Measurements from ENCODE around the gene GABRA4. TPM values are rescaled to one million over a fixed set of nuclear protein-coding genes. Genes with fewer than 3 reads are reported as not detected.

The GABRA4 gene
- total and polyA plus RNA-seq, 2 donors (not counting 1 experiment from before 2014, with no cell fraction given), result not detected

- ATAC-seq (ENCODE audit: low read depth), result no peak
- DNase-seq, result no peak
- H3K27ac ChIP-seq (ENCODE audit: low read length in 2 of 2), result no peak overlapping the region
- Mint-ChIP-seq H3K9me3 (ENCODE audit: insufficient read depth) (peaks cover 2% of the 10 kb centered on the region), H3K4me1 (no peaks in the 10 kb centered on the region), H3K27ac (no peak overlapping the region), H3K27me3 (no peaks in the 10 kb centered on the region), H3K4me3 (no peak overlapping the region)
- intact Hi-C loops (cut with micrococcal nuclease), result no loop called here
- 80% methylated on average over 2 of the region's 2 CpGs for WGBS (ENCODE audit: insufficient coverage)
- no peaks in the 10 kb centered on the region for H3K9me3 ChIP-seq (ENCODE audit: control extremely low read depth in 1 of 3, control insufficient read depth in 2 of 3, insufficient read depth in 1 of 3, low read length in 2 of 3)
- no peak overlapping the region for H2AFZ ChIP-seq (ENCODE audit: insufficient read depth, low read depth, low read length, poor library complexity, severe bottlenecking)
- H3K4me2 ChIP-seq (replicated peaks; ENCODE audit: low read depth, low read length, poor library complexity, severe bottlenecking), result no peak overlapping the region
- TF ChIP-seq, protein P1, sequence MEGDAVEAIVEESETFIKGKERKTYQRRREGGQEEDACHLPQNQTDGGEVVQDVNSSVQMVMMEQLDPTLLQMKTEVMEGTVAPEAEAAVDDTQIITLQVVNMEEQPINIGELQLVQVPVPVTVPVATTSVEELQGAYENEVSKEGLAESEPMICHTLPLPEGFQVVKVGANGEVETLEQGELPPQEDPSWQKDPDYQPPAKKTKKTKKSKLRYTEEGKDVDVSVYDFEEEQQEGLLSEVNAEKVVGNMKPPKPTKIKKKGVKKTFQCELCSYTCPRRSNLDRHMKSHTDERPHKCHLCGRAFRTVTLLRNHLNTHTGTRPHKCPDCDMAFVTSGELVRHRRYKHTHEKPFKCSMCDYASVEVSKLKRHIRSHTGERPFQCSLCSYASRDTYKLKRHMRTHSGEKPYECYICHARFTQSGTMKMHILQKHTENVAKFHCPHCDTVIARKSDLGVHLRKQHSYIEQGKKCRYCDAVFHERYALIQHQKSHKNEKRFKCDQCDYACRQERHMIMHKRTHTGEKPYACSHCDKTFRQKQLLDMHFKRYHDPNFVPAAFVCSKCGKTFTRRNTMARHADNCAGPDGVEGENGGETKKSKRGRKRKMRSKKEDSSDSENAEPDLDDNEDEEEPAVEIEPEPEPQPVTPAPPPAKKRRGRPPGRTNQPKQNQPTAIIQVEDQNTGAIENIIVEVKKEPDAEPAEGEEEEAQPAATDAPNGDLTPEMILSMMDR (IDR thresholded peaks at IDR 0.05), result no peak
- TF ChIP-seq EZH2 (IDR thresholded peaks at IDR 0.05; ENCODE audit: borderline replicate concordance, insufficient read depth, low read depth, low read length, poor library complexity, severe bottlenecking), result no peak
- POLR2A ChIA-PET, result no interaction called here
- H3K79me2 ChIP-seq (ENCODE audit: control insufficient read depth, insufficient read depth, low read length), result no peaks in the 10 kb centered on the region
- no peaks in the 10 kb centered on the region for H4K20me1 ChIP-seq (ENCODE audit: control insufficient read depth, insufficient read depth, low read length, poor library complexity, severe bottlenecking)
- H3K4me3 ChIP-seq (ENCODE audit: control extremely low read depth in 1 of 5, extremely low read depth in 1 of 5, insufficient read depth in 1 of 5, low read depth in 2 of 5, low read length in 4 of 5), result no peak overlapping the region
- no peaks in the 10 kb centered on the region for H3K36me3 ChIP-seq (replicated peaks in 1 of 2; ENCODE audit: control extremely low read depth in 1 of 2, control insufficient read depth in 1 of 2, extremely low read depth in 1 of 2, insufficient read depth in 2 of 2, low read length in 1 of 2)
- no peaks in the 10 kb centered on the region for H3K27me3 ChIP-seq (replicated peaks in 1 of 4; ENCODE audit: control extremely low read depth in 1 of 4, control insufficient read depth in 3 of 4, insufficient read depth in 4 of 4, low read length in 3 of 4)
- no peak overlapping the region for H3K9ac ChIP-seq (ENCODE audit: low read length)
- no peaks in the 10 kb centered on the region for H3K4me1 ChIP-seq (ENCODE audit: control insufficient read depth in 2 of 2, insufficient read depth in 2 of 2, low read length in 2 of 2)
- CTCF ChIA-PET, result no interaction called here
These were observed 104.0 kb downstream of the GABRA4 start for GRCh38 chr4:46889410-46889809.

- Histone ChIP-seq H3K79me2 (ENCODE audit: control insufficient read depth, insufficient read depth, low read length) (no peaks in the 10 kb centered on the region), H3K36me3 (replicated peaks in 1 of 2; ENCODE audit: control extremely low read depth in 1 of 2, control insufficient read depth in 1 of 2, extremely low read depth in 1 of 2, insufficient read depth in 2 of 2, low read length in 1 of 2) (no peaks in the 10 kb centered on the region), H3K27me3 (replicated peaks in 1 of 4; ENCODE audit: control extremely low read depth in 1 of 4, control insufficient read depth in 3 of 4, insufficient read depth in 4 of 4, low read length in 3 of 4) (no peaks in the 10 kb centered on the region), H3K9me3 (ENCODE audit: control extremely low read depth in 1 of 3, control insufficient read depth in 2 of 3, insufficient read depth in 1 of 3, low read length in 2 of 3) (no peaks in the 10 kb centered on the region), H3K9ac (ENCODE audit: low read length) (no peak overlapping the region), H4K20me1 (ENCODE audit: control insufficient read depth, insufficient read depth, low read length, poor library complexity, severe bottlenecking) (no peaks in the 10 kb centered on the region), H3K4me2 (replicated peaks; ENCODE audit: low read depth, low read length, poor library complexity, severe bottlenecking) (no peak overlapping the region), H3K27ac (ENCODE audit: low read length in 2 of 2) (no peak overlapping the region), H3K4me1 (ENCODE audit: control insufficient read depth in 2 of 2, insufficient read depth in 2 of 2, low read length in 2 of 2) (no peaks in the 10 kb centered on the region), H2AFZ (ENCODE audit: insufficient read depth, low read depth, low read length, poor library complexity, severe bottlenecking) (no peak overlapping the region), H3K4me3 (ENCODE audit: control extremely low read depth in 1 of 5, extremely low read depth in 1 of 5, insufficient read depth in 1 of 5, low read depth in 2 of 5, low read length in 4 of 5) (no peak overlapping the region)
- no peak for DNase-seq
- Mint-ChIP-seq H3K4me1 (no peaks in the 10 kb centered on the region), H3K9me3 (ENCODE audit: insufficient read depth) (no peaks in the 10 kb centered on the region), H3K27me3 (no peaks in the 10 kb centered on the region), H3K27ac (no peak overlapping the region), H3K4me3 (no peak overlapping the region)
- ChIA-PET CTCF (no interaction called here), POLR2A (no interaction called here)
- WGBS (ENCODE audit: insufficient coverage), result no CpG with 5 or more reads among the region's 2 CpGs
- ATAC-seq (ENCODE audit: low read depth), result no peak
- TF ChIP-seq, protein P1 (IDR thresholded peaks at IDR 0.05), result no peak
- no peak for TF ChIP-seq EZH2 (IDR thresholded peaks at IDR 0.05; ENCODE audit: borderline replicate concordance, insufficient read depth, low read depth, low read length, poor library complexity, severe bottlenecking)
- intact Hi-C loops (cut with micrococcal nuclease), result no loop called here
These were observed 106.7 kb downstream of the GABRA4 start for GRCh38 chr4:46886711-46887110.
